ENCODE data around the gene ETNK1.
"Not testable (repeated sequence)": the region's sequence is repeated elsewhere in the genome, so short reads cannot be mapped to it uniquely, and the experiment has no call there.

ETNK1 gene

GRCh38 chr12:22624870-22625761 is at the start of gene ETNK1:
TSS of gene ETNK1 (plus strand) at chr12:22625171. CDS start at chr12:22625431, 260 bp downstream.
- peak; percentile 93 to 98 (median 97) for DNase-seq

GRCh38 chr12:22576065-22576464 is 48.9 kb upstream of the ETNK1 start:
- no peak for DNase-seq

- no peak for DNase-seq
These were observed 48.5 kb upstream of the ETNK1 start for GRCh38 chr12:22576473-22576872.

GRCh38 chr12:22577667-22578066 is 47.3 kb upstream of the ETNK1 start:
- DNase-seq: no peak

- no peak for DNase-seq
These were observed 46.6 kb upstream of the ETNK1 start for GRCh38 chr12:22578328-22578727.

- no peak for DNase-seq
These were observed 36.2 kb upstream of the ETNK1 start for GRCh38 chr12:22588817-22589216.

- no peak for DNase-seq
These were observed 31.1 kb upstream of the ETNK1 start for GRCh38 chr12:22593864-22594263.

GRCh38 chr12:22597539-22597938 is 27.4 kb upstream of the ETNK1 start:
- DNase-seq: not testable (repeated sequence)

GRCh38 chr12:22598141-22598762 is 26.7 kb upstream of the ETNK1 start:
- no peak for DNase-seq

GRCh38 chr12:22598763-22599161 is 26.2 kb upstream of the ETNK1 start:
- DNase-seq: no peak

- DNase-seq: no peak
These were observed 24.8 kb upstream of the ETNK1 start for GRCh38 chr12:22600181-22600580.

GRCh38 chr12:22609501-22609900 is 15.5 kb upstream of the ETNK1 start:
- no peak for DNase-seq

GRCh38 chr12:22610131-22610530 is 14.8 kb upstream of the ETNK1 start:
- DNase-seq: no peak

GRCh38 chr12:22612822-22613221 is 12.1 kb upstream of the ETNK1 start:
- DNase-seq: not testable (repeated sequence)

GRCh38 chr12:22615963-22616501 is 8.9 kb upstream of the ETNK1 start:
- no peak for DNase-seq

- DNase-seq: no peak
These were observed 7.3 kb upstream of the ETNK1 start for GRCh38 chr12:22617630-22618029.

- DNase-seq: no peak
These were observed 462 bp upstream of the ETNK1 start for GRCh38 chr12:22624548-22624869.

GRCh38 chr12:22625762-22626294 is 857 bp downstream of the ETNK1 start:
- DNase-seq: peak; percentile 46 to 47 (median 47)

- peak; percentile 65 to 83 (median 79) for DNase-seq
These were observed 1.4 kb downstream of the ETNK1 start for GRCh38 chr12:22626406-22626805.

GRCh38 chr12:22627371-22627770 is 2.4 kb downstream of the ETNK1 start:
- DNase-seq: no peak

- DNase-seq: peak in 2 of 3 donors; percentile 19 to 39
These were observed 3.3 kb downstream of the ETNK1 start for GRCh38 chr12:22628228-22628627.

- peak; percentile 41 to 68 (median 52) for DNase-seq
These were observed 7.0 kb downstream of the ETNK1 start for GRCh38 chr12:22631863-22632463.

GRCh38 chr12:22634883-22635282 is 9.9 kb downstream of the ETNK1 start:
- DNase-seq: no peak
